Fibroblast of villous mesenchyme (primary cell): Measurements from ENCODE around the gene NYNRIN. TPM values are rescaled to one million over a fixed set of nuclear protein-coding genes. Genes with fewer than 3 reads are reported as not detected.
A peak's percentile ranks its signal among the peaks of the same experiment; 100 is the strongest.

Experiments
- DNase-seq: peaks from one replicate; pipeline ENCODE4 v3.0.0-alpha.2; 2010; ENCODE audit warnings: low read depth
- H3K4me3 ChIP-seq: 2 replicates; pipeline ENCODE4 v1.5.1; 2011; ENCODE audit warnings: low read depth, mild to moderate bottlenecking, low read length
- total RNA-seq: library from RNA; depleted of rRNA; stranded (reverse); fragments of >200 nt; gene quantifications from 2 replicates; pipeline ENCODE4 v1.2.3, GENCODE V29; 2012
- TF ChIP-seq, protein P1 (sequence below): IDR thresholded peaks from 2 replicates; pipeline ENCODE4 v1.5.1; 2012; ENCODE audit warnings: low read depth, mild to moderate bottlenecking, low read length; ENCODE audit not compliant: insufficient read depth

The NYNRIN gene
- total RNA-seq, 1 donor = 15.5 TPM

DNA sequence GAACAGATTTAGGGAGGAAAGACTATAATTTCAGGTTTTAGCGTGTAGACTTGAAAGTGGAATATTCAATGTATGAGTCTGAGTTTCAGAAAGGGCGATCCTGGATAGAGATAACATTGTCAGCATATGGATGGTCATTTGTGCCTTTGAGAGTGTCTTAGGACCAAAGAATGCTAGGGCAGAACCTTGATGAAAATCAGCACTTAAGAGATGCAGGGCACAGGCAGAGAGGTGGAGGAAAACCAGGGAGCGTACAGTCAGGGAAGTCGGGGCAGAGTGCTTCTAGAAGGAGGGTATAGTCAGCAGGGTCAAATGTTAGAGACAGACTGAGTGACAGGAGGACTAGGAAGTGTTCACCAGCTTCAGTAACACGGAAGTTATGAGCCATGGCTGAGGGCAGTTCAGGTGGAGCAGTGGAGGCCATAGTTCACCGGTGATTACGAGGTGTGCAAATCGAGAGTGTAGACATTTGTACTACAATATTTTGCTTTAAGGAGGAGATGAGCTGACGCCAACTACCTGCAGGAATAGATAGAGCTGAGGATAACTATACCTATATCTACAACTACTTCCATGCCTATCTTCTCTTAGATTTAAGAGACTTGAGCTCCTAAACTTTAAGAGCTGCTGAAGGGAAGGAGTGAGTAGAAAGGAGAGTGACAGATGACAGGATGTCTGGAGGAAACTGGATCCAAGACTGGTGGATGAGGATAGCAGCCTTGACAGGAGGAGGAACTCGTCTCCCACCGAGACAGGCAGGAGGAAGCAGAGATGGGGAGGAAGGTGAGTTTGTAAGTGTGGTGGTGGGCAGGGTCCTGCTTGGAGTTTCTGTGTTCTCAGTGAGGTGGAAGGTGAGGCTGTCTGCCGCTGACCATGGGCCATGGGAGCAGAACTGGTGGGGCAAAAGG lies 24.1 kb downstream of the NYNRIN start:
- no peak overlapping the region for H3K4me3 ChIP-seq
- TF ChIP-seq, protein P1, sequence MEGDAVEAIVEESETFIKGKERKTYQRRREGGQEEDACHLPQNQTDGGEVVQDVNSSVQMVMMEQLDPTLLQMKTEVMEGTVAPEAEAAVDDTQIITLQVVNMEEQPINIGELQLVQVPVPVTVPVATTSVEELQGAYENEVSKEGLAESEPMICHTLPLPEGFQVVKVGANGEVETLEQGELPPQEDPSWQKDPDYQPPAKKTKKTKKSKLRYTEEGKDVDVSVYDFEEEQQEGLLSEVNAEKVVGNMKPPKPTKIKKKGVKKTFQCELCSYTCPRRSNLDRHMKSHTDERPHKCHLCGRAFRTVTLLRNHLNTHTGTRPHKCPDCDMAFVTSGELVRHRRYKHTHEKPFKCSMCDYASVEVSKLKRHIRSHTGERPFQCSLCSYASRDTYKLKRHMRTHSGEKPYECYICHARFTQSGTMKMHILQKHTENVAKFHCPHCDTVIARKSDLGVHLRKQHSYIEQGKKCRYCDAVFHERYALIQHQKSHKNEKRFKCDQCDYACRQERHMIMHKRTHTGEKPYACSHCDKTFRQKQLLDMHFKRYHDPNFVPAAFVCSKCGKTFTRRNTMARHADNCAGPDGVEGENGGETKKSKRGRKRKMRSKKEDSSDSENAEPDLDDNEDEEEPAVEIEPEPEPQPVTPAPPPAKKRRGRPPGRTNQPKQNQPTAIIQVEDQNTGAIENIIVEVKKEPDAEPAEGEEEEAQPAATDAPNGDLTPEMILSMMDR = no peak
- no peak for DNase-seq

DNA sequence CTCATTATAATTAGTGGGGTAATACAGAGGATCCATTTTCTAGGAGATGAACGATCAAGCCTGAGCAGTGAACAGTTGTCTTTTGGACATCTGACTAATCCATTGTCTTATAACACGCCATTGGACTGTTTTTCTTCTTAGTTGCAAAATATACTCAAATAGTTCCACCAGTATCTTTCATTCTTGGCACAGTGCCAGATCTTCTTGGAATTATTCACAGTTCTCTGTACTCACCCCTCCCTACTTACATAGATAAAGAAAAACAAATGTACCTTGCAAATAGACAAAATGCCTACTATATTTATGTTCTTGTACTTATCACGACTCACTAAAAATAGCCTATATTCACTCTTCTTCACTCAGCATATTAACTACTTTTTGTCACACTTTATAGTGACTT lies 26.9 kb downstream of the NYNRIN start:
- H3K4me3 ChIP-seq = no peak overlapping the region
- DNase-seq = peak; percentile 75
- TF ChIP-seq, protein P1 = no peak

DNA sequence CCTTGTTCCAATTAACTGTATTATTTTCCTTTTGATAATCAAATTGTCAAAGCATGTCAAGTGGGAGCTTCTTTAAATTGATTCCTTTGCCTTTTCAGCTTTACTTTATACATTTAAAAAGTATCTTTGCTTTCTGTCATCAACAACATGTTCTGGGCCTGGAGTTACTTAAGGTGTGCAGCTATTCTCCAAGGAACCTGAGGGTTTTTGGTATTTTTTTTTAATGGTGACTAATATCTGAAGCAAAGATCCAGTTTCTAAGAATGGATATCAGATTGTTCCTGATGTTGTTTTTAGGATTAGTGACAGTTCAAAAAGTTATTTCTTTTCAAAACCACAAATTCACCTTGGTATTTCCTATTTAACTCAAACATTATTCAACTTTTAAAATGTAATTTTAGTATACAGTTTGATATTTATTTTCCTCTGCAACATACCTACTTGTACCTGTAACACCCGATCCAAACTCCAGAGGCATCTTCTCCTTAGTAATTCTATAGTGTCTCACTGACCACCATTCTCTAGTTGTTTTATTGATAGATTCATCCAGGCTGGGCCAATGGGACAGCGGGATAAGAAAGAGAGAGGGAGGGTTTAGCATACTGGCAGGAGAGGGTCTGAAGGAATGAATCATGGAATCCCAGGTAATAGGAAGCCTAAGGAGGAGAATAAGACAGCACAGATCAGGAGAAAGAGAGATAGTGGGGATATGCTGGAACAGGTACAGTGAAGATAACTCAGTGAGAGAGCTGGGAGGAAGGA lies 27.5 kb downstream of the NYNRIN start:
- no peak for DNase-seq
- TF ChIP-seq, protein P1 = no peak

DNA sequence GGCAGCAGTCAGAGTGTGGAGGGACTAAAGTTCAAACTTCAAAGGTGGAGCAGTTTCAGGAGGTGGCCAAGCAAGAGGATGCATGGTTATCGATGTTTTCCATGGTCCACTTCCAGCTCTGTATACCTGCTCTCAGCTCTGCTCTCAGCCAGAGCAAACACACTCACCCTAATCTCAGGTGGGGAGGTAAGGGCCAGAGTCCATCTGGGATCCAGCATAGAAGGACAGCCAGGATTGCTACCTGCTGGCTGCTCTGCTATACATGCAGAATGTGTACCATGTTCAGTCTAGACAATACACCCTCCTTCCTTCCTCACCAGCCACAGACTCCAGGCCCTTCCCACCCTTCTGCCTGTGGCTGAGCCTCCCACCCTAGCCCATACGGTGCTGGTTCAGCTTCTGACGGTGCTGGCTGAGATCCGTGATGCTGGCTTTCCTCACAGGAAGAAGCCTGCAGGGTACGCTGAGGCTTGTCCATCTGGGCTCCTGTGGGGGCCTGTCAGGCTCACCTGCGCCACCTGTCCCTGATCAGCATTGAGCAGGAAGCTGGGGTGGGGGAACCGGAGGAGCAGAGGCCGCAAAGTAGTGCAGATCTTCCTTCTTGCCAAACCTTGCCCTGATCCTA lies 28.2 kb downstream of the NYNRIN start:
- no peak overlapping the region for H3K4me3 ChIP-seq
- DNase-seq = no peak
- TF ChIP-seq, protein P1 = no peak

More for the DNA sequence above, 27.5 kb downstream of the NYNRIN start:
- H3K4me3 ChIP-seq = no peak overlapping the region

DNA sequence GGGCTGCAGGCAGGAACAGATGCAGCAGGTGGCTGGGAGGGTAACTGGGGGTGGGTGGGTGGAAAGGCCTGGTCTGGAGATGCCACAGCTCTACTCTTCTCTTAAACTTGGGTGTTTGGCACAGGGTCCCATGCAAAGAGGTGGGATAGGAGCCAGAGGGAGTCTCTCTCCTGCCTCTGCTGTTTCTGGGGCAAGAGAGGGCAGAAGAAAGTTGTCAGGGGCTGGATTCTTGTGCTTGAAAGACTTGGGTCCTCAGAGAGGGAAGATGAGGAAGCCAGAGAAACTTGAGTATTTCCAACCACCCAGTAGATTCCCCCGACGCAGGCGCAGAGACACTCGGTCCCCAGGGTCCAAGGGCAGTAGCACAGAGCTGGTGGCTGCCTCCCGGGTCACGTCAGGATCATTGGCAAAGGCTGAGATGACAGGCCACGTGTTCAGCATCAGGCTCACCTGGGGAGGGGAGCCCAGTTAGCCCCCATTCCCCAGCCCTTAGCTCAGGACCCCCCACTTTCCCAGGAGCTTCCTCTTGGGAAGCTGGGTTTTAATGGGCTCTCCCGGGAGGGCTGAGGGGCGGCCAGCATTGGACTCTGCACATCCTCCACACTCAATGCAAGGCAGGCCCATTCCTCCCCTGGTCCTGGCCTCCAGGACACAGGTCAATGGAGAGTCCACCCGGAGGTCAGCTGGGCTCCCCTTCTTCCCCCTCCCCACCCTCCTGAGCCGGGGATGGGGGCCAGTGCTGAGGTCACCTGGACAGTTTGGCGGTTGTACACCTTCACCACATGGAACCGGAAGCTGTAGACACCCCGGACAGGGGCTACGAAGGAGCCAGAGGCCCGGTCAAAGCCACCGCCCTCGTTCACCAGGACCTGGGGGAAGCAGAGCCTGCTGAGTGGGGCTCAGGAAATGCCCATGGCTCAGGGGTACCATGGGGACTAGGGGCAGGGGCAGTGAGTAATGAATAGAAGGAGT lies 29.0 kb downstream of the NYNRIN start:
- TF ChIP-seq, protein P1 = no peak
- no peak overlapping the region for H3K4me3 ChIP-seq
- DNase-seq = no peak
